GM19193 (cell line): ENCODE measurements around the gene RGS16.

Experiments
- POLR2A ChIP-seq: IDR thresholded peaks from 4 replicates; pipeline ENCODE4 v1.6.1; 2011; ENCODE audit not compliant: insufficient read depth, insufficient read length; ENCODE audit errors: extremely low read depth

The RGS16 gene

GRCh38 chr1:182620924-182621585 lies 16.9 kb upstream of the RGS16 start:
- TF ChIP-seq POLR2A: no peak

- TF ChIP-seq POLR2A: no peak
Measured at GRCh38 chr1:182617734-182618351, 13.7 kb upstream of the RGS16 start.

- no peak for TF ChIP-seq POLR2A
Measured at GRCh38 chr1:182617014-182617429, 12.8 kb upstream of the RGS16 start.

GRCh38 chr1:182616130-182617013 lies 12.2 kb upstream of the RGS16 start:
- TF ChIP-seq POLR2A: peak; percentile 36

- TF ChIP-seq POLR2A: no peak
Measured at GRCh38 chr1:182615468-182616129, 11.4 kb upstream of the RGS16 start.

- peak; percentile 69 for TF ChIP-seq POLR2A
Measured at GRCh38 chr1:182614796-182615454, 10.7 kb upstream of the RGS16 start.

- no peak for TF ChIP-seq POLR2A
Measured at GRCh38 chr1:182611787-182612186, 7.6 kb upstream of the RGS16 start.

GRCh38 chr1:182611326-182611725 lies 7.1 kb upstream of the RGS16 start:
- TF ChIP-seq POLR2A: no peak

- no peak for TF ChIP-seq POLR2A
Measured at GRCh38 chr1:182610606-182611194, 6.5 kb upstream of the RGS16 start.

GRCh38 chr1:182608845-182609610 lies 4.8 kb upstream of the RGS16 start:
- TF ChIP-seq POLR2A: no peak

GRCh38 chr1:182608236-182608635 lies 4.0 kb upstream of the RGS16 start:
- no peak for TF ChIP-seq POLR2A

GRCh38 chr1:182607566-182607965 lies 3.4 kb upstream of the RGS16 start:
- no peak for TF ChIP-seq POLR2A

GRCh38 chr1:182603646-182604174 lies 479 bp downstream of the RGS16 start:
- TF ChIP-seq POLR2A: no peak
